Measurements from ENCODE around the gene ETV6.

ETV6 gene

DNA sequence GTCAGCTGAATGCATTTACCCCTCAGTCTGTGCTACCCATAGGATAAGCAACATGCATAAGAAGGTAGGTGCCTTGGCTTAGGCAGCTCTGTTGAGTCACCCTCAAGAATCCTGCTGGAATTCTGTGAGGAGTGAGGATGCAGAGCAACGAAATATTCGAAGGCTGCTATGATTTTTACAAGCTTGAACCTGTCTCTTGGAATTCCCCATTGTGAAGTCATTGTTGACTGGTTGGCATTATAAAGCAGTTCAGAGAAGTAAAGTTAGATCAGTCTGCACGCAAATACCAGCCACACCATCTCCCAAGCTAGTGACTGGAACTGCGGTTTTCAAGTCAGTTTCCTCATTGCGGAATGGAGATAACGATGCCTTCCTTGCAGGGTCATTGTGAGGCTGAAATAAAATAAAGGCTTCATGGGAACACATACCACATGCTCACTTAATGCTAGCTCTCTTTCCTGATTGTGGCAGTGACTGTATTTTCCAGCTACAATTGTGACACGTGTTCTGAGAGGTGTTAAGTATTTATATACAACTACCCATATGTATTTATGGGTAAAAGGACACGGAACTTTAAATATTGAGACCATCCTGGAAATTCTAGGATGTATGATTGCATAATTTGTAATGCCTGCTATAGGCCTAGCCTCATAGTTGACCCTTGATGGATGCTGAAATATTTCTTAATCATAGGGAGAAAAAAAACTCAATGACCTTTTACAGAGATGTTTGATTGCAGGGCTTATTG, 96.7 kb downstream of the ETV6 start:
- no peak for DNase-seq

DNA sequence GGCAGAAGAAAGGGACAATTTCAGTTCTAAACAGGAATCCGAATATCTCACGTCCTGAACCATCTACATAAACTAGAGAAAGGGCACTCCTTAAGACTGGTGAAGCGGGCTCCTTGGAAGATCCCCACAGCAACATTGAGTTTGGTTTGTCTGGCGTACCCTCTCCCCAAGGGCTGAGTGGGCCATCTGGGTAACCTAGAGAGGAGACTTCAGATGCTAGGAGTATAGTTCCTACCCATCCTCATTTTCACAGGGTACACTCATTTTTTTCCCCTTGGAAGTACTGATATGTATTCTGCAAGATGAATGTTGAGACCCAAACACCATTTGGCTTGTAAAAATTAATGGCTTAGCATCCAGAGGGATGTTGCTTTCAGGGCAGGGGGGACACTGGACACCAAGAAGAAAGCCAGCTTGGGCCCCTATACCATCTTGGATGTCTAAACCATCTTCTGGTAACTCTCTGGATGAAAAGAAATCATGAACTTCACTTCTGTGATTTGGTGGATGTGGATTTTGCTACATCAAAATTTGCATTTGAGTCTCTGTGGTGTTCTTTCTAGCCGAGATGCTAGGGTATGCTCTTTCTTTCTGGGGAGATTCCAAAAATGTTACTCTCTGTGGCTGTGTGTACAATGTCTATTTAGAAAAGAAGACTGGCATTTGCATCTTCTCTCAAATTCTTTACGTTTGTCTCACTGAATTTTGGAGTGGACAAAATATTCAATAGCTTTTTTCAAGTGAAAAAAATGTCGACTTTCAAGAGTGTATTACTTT, 97.7 kb downstream of the ETV6 start:
- DNase-seq = no peak

- DNase-seq = no peak
Measured at GRCh38 chr12:11747969-11748368, 98.5 kb downstream of the ETV6 start.

- no peak for DNase-seq
Measured at GRCh38 chr12:11748903-11749302, 99.4 kb downstream of the ETV6 start.

GRCh38 chr12:11749943-11750690, 100.6 kb downstream of the ETV6 start:
- no peak for DNase-seq

GRCh38 chr12:11752403-11753149, 103.1 kb downstream of the ETV6 start:
- no peak for DNase-seq

GRCh38 chr12:11753150-11753499, 103.7 kb downstream of the ETV6 start:
- DNase-seq = no peak

- DNase-seq = no peak
Measured at GRCh38 chr12:11753826-11754225, 104.4 kb downstream of the ETV6 start.

GRCh38 chr12:11754256-11754655, 104.8 kb downstream of the ETV6 start:
- DNase-seq = no peak

GRCh38 chr12:11755302-11755930, 105.9 kb downstream of the ETV6 start:
- DNase-seq = no peak

GRCh38 chr12:11756022-11756421, 106.5 kb downstream of the ETV6 start:
- no peak for DNase-seq

DNA sequence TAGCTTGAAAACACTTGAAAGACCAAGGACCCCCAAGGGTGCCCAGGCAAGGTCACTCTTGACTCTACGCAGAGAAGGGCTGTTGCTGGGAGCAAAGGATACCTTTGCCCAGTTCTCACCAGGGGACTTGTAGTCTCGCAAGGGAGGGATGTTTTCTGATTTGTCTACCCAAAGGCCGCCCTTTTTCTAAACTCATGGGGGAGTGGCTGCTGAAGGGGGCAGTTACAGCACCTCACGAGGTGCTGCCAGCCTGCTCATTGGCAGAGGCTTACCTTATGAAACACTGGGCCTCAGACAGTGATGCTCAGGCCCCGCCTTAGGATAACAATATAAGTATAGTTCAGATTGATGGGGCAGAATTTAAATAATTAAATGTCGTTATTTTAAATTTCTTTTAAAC, 107.0 kb downstream of the ETV6 start:
- no peak for DNase-seq

DNA sequence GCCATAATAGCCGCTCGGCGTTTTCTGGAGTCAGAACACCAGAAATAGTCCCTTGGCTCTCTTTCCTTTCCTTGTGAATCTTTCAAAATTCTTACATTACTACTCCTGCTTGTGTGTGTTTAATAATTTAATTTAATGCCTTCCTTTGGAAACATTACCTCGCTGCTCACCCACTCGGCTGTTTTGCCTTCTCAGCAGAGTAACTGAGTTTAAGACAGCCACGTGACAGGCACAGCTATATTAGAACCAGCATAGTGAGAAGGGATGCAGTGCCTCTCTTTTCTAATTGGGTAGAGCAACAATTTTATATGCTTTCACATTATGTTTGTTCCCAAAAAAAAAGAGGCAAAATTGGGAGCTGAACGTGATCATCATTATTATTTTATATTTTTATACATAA, 107.6 kb downstream of the ETV6 start:
- no peak for DNase-seq

GRCh38 chr12:11757531-11757930, 108.1 kb downstream of the ETV6 start:
- no peak for DNase-seq

DNA sequence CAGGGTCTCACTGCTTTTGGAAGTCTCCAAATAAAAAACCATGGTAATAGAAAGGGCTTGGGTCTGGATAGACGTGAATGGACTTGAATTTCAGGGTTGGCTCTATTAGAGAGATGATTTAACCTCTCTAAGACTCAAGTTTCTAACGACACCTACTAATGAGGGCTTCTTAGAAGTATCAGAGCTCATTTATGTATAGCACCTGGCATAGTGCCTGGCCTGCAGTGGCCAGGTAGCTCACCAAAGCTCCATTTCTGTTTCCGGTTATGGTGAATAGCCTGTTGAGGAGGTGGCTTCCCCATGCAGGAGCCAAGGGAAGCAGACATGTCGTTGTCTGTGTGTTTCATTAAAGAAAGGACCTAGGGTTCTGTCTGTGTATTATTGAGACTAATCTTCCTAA, 108.6 kb downstream of the ETV6 start:
- no peak for DNase-seq

DNA sequence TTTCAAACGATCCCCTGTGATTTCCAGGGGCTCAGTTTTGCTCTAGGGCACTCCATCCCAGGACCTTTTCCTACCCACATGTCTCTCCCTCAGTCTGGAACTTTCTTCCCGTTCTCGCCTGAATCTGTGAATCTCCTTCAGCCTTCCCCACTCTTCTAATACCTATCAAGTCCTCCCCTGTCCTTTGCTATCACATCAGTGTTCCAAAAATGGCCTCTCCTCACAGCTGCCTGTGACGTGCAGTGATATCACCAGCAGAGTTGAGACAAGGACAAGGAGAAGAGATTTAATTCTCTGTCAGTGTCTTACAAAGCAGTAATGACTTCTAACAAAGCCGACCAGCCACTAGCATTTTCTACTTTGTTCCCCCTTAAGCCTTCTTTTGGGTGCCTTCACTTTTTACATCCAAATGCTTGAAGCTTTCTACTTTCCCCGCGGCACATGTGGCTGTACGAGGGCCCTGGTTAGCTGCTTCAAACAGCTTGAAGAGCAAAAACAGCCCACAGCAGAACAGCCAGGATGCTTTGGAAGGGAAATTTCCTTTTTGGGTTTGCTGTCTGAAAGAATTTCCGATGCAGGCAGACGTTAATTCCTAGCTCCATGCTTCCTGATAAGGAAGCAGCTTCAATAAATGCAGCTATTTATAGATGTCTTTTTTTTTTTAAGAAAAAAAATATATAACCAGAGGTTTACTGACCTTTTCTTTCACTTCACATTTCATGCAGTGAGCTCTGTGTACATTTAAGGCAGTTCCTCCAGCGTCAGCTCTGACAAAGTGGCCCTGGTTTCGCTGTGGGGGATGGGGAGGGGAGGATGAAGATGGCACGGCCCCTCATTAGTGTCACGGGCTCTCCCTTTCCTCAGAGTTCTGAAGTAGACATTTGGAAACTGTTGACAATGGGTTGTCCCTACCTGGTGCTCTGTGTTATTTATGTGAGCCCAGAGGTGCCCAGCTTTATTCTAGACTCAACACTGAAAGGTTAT, 109.3 kb downstream of the ETV6 start:
- no peak for DNase-seq

GRCh38 chr12:11759494-11759878, 110.0 kb downstream of the ETV6 start:
- no peak for DNase-seq

GRCh38 chr12:11759899-11760298, 110.4 kb downstream of the ETV6 start:
- DNase-seq = no peak

DNA sequence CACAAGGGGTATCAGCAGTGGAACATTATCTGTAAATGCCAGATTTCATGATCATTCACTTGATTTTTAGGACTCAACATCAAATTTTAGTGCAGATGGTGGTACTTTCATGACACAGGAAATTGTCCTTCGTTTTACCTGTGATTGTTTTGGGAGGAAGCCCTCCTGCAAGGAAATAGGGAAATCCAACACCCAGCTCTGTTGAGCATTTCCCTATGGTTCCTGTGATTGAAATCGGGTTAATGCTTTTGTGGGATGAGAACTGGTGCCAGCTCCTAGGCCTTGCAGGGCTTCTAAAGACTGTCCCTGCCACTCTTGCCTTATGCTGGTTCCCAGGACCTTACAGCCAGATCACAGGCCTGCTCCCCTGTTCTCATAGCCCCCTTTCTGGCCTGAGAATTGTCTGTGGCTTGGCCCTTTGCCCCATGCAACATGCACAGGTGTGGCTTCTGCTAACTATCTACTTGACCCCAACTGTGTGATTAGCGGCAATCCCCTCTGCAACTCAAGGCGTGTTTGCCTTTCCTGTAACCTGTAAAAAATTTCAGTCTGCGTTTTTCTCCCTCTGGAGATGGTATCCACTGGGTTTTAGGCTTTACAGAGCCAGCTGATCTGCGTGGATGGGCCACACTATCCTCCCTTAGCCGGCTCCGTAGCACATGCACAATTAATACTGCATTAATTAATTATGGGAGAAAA, 112.5 kb downstream of the ETV6 start:
- DNase-seq = no peak

- no peak for DNase-seq
Measured at GRCh38 chr12:11762723-11763326, 113.4 kb downstream of the ETV6 start.
